8988T (cell line): ENCODE results near the gene PRAMEF5.
"Not testable (repeated sequence)": the region's sequence is repeated elsewhere in the genome, so short reads cannot be mapped to it uniquely, and the experiment has no call there.

Experiments
- DNase-seq: peaks from one replicate; pipeline ENCODE4 v3.0.0; 2011

Gene PRAMEF5

DNA sequence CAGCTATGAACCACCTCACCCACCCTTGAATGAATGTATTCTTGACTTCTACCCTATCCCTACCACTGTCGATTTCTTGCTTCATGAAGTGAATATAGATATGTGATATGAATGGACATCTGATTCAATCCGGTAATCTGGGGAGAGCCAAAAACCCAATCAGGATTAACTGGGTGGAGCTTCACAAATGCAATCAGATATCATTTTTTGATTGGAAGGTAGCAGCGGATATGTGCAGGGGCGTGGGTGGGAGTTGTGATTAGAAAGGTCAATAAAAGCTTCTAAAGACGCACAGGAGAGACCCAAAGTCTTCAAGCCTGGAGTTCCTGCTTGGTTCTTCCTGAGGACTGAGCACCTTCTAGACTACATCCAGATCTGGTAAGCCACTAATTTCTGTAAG lies at the start of gene PRAMEF5:
TSS of gene PRAMEF5 (plus strand) at position 301 of the 400 bp plus-strand sequence. CDS start 5,071 bp downstream, outside the sequence.
- DNase-seq = not testable (repeated sequence)

DNA sequence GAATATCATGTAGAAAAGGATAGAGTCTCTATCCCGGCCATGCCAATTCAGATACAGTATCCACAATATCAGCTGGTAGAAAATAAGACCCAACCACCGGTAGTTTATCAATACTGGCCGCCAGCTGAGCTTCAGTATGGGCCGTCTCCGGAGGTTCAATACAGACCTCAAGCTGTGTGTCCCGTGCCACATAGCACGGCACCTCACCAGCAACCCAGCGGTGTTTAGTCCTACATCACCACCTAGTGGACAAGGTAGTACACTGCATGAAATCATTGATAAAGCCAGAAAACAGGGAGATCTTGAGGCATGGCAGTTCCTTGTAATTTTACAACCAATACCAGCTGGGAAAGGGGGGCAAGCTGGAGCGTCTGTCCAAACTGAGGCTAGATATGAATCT lies 45.3 kb upstream of the PRAMEF5 start:
- DNase-seq = not testable (repeated sequence)

DNA sequence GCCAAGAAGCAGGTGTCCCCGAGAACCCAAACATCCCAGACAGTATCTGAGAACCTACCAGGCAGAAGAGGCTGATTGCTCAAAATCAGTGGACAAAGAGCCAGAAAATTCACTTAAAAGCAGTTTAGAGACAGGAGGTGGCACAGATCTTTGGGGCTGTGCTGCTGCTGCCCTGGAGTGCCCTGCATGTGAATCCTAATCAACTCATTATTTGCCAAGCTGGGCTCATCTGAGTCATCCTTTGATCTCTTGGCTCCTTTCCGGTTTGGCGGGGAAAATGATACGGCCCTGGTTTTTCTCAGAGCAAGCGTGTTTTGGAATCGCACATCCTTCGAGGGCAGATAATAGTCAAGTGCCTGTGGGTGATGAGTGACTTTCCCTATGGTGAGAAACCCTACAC lies 37.4 kb upstream of the PRAMEF5 start:
- not testable (repeated sequence) for DNase-seq

DNA sequence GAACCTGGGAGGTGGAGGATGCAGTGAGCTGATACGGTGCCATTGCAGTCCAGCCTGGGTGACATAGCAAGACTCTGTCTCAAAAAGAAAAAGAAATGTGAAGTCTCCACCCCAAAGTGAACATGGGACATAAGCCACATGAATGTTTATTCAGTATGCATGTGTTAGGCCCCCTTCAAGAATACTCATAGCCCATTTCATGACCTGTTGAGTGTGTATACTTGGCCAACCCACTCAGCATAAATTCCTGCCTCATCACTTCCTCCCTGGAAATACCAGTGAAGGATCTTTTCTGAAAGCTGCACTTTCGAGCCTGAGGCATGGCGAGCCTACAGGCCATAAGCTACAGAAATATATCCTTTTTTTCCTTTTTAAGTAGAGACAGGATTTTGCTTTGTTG lies 34.8 kb upstream of the PRAMEF5 start:
- DNase-seq = not testable (repeated sequence)

DNA sequence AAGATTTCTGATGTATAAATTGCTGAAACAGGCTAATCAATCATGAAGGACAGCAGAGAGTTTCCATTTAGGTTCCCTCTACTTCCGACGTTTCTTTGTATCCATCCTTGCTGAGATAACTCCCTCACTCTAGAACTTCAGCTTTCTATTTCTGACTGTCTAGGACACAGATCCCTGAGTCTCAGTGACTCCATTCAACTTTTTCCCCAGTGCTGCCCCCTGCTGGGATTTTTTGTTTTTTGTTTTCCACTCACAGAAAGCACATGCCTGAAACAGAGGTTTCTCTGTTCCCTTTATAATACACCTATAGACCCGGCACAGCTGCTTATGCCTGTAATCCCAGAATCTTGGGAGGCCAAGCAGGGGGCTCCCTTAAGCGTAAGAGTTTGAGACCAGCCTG lies 31.2 kb upstream of the PRAMEF5 start:
- DNase-seq = not testable (repeated sequence)

DNA sequence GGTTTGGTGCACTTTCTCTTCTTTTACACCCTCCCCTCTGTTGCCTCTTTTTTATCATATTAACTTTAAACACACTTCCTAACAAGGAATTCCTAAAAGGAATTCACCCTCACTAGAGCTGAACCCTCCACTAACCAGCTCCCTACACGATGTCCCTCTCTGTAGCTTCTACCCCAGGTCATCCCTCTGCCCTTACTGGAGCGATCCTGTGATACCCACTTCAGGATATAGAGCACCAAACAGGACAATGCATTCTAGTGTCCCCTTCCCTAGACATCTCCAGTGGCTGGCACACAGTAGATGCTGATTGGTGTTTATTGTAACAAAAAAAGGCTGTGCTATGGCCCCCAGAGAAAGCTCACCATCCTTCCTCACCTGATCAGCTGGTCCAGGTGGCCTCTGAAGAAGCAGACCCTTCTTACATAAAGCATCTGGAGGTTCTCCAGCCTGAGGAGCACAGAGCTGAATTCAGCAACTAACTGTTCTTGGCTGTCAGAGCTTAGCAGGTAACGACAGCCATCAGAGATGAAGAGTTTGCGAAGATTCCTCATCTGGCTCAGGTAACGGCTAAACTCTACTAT lies 29.4 kb upstream of the PRAMEF5 start:
- no peak for DNase-seq

DNA sequence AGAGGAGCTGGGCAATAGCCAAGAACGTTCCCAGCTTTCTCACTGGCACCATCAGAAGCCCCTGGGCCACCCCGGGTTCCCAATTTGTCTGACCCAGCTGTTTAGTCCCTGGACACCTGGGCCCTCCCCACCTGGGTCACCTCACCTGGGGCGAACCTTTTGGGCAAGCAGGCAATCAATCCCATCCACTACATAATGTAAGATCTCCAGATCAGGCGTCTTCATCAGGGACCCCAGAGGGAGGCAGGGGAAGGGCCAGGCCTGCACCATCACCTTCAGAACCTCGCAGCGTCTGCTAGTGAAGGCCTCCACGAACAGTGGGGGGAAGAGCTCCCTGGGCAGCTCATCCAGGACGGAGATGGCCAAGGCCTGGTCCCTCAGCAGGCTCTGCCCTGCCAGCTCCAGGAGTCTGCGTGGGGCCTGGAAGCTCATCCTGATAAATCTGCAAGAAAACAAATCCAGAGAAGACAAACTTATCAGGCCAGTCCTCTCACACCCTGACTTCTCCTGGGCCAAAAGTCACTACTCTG lies 28.3 kb upstream of the PRAMEF5 start, which contains the start of gene PRAMEF18:
TSS of gene PRAMEF18 (minus strand) at position 480 of the 530 bp plus-strand sequence. CDS start at position 432, 48 bp downstream.
- not testable (repeated sequence) for DNase-seq

DNA sequence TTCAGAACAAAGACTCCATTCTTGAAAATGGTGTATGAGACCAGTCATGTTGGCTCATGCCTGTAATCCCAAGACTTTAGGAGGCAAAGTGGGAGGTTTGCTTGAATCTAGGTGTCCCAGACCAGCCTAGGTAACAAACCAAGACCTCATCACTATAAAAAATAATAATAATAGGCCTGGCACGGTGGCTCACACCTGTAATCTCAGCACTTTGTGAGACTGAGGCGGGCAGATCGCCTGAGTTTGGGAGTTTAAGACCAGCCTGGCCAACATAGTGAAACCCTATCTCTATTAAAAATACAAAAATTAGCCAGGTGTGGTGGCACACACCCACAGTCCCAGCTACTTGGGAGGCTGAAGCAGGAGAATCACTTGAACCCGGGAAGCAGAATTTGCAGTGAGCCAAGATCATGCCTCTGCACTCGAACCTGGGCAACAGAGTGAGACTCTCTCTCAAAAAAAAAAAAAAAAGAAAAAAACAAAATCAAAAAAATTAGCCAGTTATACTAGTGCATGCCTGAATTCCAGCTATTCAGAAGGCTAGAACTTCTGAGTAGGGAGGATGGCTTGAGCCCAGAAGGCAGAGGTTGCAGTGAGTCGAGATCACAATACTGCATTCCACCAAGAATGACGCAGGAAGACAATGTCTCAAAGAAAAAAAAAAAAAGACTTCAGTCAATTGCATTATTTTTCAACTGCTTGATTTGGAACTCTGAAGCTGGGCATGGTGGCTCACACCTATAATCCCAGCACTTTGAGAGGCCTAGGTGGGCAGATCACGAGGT lies 26.5 kb upstream of the PRAMEF5 start:
- not testable (repeated sequence) for DNase-seq

DNA sequence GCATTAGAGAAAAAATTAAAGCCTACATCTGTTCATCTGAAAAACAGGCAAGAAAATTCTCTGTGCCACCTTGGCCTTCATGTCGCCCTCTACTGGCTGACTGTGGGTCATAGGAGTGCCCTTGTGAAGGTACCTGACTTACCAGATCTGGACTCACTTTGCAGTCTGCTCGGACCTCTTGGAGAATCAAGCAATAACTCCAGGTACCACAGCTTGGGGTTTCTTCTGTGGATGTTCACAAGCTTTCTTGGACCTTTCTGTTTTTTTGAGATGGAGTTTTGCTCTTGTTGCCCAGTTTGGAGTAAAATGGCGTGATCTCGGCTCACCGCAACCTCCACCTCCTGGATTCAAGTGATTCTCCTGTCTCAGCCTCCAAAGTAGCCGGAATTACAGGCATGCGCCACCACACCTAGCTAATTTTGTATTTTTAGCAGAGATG lies 25.6 kb upstream of the PRAMEF5 start:
- no peak for DNase-seq

DNA sequence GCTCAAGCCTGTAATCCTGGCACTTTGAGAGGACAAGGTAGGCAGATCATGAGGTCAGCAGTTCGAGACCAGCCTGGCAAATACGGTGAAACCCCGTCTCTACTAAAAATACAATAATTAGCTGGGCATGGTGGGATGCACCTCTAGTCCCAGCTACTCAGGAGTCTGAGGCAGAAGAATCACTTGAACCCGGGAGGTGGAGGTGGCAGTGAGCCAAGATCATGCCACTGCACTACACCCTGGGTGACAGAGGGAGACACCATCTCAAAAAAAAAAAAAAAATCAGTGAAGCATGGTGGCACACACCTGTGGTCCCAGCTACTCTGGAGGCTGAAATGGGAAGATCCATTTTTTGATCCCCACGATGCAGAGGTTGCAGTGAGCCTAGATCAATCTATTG lies 23.9 kb upstream of the PRAMEF5 start:
- not testable (repeated sequence) for DNase-seq

DNA sequence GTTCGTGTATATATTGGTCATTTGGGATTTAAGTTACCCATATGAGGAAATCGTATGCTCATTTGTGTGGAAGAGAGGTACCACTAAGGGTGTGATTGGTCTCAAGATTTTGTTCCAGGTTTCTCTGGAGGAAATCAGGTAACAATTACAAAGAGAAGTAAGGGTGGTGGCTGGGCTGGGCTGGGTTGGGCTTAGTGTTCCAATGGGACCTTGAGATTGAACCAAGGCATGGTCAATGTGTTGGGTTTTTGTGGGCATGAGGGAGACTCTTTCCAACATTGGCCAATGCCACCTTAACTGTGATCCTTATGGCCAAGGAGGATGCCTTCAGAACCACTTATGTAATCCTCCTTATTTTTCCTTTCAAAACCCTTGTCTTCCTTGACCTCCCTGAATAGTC lies 23.4 kb upstream of the PRAMEF5 start:
- not testable (repeated sequence) for DNase-seq

DNA sequence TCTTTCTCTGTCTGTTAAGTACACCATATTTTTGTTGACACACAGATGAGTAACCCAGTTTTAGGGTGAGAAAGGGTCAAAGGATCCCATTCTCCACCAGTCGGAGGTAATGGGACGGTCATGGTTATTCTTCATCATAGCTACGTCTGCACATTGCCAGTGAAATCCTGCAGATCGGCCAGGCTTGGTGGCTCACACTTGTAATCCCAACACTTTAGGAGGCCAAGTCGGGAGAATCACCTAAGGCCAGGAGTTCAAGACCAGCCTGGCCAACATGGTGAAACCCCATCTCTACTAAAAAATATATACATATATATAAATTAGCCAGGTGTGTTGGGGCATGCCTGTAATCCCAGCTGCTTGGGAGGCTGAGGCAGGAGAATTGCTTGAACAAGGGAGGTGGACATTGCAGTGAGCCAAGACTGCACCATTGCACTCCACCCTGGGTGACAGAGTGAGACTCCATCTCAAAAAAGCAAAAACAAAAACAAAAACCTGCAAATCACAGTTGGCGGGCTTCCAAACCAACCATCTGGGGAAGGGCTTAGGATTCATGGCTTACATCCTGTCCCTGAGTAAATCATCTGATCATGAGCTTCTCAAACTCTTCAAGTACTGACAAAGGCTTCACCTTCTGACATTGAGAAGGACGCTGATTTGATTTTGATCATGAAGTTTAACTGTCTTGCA lies 22.8 kb upstream of the PRAMEF5 start:
- not testable (repeated sequence) for DNase-seq

DNA sequence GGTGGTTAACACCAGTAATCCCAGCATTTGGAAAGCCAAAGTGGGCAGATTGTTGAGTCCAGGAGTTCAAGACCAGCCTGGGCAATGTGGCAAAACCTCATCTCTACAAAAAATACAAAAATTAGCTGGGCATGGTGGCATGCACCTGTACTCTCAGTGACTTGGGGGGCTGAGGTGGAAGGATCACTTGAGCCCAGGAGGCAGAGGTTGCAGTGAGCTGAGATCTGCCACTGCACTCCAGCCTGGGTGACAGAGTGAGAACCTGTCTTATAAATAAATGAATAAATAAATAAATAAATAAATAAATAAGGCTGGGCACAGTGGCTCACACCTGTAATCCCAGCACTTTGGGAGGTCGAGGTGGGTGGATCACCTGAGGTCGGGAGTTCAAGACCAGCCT lies 21.9 kb upstream of the PRAMEF5 start:
- not testable (repeated sequence) for DNase-seq

DNA sequence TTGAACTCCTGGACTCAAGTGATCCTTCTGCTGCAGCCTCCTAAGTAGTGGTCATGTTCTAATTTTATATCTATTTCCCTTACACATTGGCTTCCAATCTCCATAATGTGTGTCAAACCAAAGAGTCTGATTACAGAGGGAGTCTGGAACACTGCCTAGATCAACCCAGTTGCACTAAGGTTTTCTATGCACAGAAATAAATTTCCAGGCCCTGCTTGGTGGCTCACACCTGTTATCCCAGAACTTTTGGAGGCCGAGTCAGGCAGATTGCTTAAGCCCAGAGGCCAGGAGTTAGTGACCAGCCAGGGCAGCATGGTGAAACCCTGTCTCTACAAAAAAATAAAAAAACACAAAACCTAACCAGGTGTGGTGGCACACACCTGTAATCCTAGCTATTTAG lies 19.9 kb upstream of the PRAMEF5 start:
- DNase-seq = not testable (repeated sequence)

DNA sequence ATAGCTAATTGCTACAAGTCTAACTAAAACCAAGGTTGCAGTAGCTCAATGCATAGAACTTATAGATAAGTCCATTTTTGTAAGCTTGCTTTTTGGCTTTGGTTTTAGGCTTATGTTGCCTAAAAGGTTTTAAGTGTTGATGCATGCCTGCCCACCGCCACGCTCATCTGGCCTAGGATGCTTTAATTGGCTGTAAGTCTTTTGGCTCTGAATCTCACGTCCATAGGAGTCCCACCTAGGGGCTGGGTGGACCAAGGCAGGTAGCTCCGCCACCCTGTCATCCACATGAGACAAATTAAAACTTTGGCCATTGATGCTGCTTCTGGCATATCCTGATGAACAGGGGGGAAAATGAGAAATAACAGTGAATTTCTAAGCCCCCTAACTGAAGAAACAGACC lies 16.4 kb upstream of the PRAMEF5 start:
- not testable (repeated sequence) for DNase-seq

DNA sequence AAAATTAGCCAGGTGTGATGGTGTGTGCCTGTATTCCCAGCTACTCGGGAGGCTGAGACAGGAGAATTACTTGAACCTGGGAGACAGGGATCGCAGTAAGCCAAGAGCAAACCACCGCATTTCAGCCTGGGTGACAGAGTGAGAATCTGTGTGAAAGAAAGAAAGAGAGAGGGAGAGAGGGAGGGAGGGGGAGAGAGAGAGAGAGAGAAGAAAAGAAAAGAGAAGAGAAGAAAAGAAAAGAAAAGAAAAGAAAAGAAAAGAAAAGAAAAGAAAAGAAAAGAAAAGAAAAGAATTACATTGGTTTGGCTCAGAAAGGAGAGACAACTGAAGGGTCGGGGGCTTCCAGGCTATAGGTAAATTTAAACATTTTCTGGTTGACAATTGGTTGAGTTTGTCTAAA lies 14.4 kb upstream of the PRAMEF5 start:
- not testable (repeated sequence) for DNase-seq

DNA sequence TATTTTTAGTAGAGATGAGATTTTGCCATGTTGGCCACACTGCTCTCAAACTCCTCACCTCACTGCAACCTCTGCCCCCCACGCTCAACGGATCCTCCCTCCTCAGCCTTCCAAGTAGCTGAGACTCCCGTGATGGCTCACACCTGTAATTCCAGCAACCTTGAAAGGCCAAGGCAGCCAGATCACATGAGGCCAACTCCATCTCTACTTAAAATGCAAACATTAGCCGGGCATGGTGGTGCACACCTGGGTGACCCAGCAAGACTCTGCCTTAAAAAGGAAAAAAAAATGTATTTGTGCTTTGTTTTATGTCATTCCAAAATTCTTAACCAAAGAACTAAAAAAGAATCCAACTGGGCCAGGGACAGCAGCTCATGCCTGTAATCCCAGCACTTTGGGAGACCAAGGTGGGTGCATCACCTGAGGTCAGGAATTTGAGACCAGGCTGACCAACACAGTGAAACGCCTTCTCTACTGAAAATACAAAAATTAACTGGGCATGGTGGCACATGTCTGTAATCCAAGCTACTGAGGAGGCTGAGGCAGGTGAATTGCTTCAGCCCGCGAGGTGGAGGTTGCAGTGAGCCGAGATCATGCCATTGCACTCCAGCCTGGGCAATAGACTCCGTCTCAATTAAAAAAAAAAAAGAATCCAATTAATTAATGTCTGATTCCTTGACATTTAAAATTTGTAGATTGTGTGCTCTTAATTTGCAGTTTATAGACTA lies 10.3 kb upstream of the PRAMEF5 start:
- not testable (repeated sequence) for DNase-seq

DNA sequence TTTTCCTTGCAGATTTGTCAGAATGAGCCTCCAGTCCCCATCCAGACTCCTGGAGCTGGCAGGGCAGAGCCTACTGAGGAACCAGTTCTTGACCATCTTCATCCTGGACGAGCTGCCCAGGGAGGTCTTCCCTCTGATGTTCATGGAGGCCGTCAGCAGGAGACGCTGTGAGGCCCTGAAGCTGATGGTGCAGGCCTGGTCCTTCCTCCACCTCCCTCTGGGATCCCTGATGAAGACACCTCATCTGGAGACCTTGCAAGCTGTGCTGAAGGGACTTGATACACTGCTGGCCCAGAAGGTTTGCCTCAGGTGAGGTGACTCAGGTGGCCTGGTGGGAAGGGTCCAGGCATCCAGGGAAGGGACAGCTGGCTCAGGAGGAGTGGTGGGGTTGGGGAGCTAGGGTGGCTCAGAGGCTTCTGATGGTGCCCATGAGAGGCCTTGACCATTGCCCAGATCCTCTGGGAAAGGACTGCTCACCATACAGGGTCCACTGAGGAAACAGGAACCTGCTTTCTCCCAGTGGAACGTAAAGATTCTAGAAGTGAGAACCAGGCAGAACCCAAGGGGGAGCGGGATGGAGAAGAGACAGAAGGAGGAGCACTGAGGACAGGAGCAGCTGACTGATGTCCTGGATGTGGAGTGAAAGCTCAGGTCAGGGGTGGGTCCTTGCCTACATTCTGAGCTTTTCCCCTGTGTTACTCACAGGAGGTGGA lies 8.0 kb upstream of the PRAMEF5 start:
- not testable (repeated sequence) for DNase-seq

DNA sequence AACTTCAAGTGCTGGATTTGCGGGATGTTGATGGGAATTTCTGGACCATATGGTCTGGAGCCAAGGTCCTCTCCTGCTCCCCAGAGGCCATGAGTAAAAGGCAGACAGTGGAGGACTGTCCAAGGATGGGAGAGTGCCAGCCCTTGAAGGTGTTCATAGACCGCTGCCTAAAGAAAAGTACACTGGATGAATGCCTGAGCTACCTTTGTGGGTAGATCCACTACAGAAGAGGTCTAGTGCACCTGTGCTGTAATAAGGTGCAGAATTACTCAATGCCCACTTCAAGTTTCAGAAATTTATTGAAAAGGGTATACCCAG lies 7.5 kb upstream of the PRAMEF5 start:
- DNase-seq = not testable (repeated sequence)

DNA sequence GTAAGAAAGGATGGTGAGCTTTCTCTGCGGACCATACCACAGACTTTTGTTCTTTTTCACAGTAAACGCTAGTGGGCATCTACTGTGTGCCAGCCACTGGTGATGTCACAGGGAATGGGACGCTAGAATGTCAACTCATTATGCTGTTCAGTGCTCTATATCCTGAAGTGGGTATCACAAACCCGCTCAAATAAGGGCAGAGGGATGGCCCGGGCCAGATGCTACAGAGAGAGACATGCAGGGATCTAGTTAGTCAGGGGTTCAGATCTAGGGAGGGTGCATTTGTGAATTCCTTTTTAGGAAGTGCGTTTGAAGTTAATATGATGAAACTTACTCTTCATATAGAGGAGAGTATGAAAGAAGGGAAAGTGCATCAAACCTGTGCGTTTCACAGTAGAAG lies 6.9 kb upstream of the PRAMEF5 start:
- not testable (repeated sequence) for DNase-seq

DNA sequence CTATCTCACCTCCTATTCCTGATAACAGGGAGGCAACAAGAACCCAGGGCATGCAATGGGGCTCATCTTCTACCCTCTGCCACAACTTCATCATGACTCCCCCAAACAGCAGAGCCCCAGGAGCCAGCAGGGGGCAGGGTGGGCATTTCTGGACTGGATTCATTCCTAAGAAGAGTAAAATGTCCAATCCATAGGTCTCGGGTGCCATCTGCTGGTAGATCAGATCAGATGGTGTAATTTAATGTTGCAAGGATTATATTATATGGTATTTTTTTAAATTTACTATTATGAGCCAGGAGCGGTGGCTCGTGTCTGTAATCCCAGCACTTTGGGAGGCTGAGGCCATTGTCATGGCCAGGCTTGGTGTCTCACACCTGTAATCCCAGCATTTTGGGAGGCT lies 11.1 kb downstream of the PRAMEF5 start:
- DNase-seq = not testable (repeated sequence)

DNA sequence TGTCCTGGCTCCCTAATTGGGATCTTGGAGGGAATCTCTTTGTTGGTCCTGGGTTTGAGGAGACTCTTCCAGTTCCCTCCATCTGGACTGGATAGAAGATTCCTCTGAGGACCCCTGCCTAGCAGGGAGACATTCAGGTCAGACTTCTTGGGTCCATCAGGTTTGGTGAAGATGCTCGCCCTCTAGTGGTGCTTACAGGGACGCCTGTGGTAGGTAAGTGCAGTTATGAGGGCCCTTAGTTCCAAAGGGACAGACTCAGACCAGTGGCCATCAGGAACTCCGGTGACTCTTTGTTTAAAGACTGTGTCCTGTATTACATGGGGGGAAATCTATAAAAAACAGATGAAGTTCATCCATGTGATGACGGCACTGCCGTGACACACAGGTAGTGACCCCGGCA lies 23.0 kb downstream of the PRAMEF5 start:
- not testable (repeated sequence) for DNase-seq
